Measurements from ENCODE around the gene SLC22A31.

DNA sequence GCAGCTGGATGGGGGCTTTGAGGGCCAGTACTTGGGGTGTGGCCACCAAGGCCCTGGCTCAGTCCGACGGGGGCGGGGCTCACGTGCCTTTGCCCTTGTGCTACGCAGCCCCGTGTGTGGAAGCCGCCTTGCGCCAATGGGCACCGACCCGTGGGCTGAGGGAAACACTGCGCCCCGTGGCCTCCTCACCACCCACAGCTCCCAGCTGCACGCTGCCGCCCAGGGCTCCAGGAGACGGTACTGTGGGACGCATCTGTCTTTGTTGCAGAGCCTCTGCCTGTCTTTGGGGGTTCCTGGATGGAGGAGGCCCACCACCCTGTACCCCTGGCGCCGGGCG lies 21.2 kb downstream of the SLC22A31 start:
- TF ChIP-seq, protein P1, sequence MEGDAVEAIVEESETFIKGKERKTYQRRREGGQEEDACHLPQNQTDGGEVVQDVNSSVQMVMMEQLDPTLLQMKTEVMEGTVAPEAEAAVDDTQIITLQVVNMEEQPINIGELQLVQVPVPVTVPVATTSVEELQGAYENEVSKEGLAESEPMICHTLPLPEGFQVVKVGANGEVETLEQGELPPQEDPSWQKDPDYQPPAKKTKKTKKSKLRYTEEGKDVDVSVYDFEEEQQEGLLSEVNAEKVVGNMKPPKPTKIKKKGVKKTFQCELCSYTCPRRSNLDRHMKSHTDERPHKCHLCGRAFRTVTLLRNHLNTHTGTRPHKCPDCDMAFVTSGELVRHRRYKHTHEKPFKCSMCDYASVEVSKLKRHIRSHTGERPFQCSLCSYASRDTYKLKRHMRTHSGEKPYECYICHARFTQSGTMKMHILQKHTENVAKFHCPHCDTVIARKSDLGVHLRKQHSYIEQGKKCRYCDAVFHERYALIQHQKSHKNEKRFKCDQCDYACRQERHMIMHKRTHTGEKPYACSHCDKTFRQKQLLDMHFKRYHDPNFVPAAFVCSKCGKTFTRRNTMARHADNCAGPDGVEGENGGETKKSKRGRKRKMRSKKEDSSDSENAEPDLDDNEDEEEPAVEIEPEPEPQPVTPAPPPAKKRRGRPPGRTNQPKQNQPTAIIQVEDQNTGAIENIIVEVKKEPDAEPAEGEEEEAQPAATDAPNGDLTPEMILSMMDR (conservative IDR thresholded peaks at IDR 0.05; ENCODE audit: low read depth, low read length) = no peak
- no peak for TF ChIP-seq EZH2 (IDR thresholded peaks at IDR 0.05; ENCODE audit: borderline replicate concordance, low read depth, low read length, poor library complexity, severe bottlenecking)

Data from A673 (cell line).